Loucy (cell line): ENCODE data around the gene GREB1L.

ENCODE experiments used
- EZH2phosphoT487 ChIP-seq: fragments of 200-600 bp; IDR thresholded peaks from 2 replicates; pipeline ENCODE4 v1.6.1; 2018; ENCODE audit warnings: antibody characterized with exemption, mild to moderate bottlenecking, moderate library complexity, borderline replicate concordance
- TF ChIP-seq, protein P1 (sequence below): fragments of 200-600 bp; sonication (generic); conservative IDR thresholded peaks from 2 replicates; pipeline ENCODE4 v1.5.1; 2014; ENCODE audit warnings: mild to moderate bottlenecking, antibody characterized with exemption, low read length

DNA sequence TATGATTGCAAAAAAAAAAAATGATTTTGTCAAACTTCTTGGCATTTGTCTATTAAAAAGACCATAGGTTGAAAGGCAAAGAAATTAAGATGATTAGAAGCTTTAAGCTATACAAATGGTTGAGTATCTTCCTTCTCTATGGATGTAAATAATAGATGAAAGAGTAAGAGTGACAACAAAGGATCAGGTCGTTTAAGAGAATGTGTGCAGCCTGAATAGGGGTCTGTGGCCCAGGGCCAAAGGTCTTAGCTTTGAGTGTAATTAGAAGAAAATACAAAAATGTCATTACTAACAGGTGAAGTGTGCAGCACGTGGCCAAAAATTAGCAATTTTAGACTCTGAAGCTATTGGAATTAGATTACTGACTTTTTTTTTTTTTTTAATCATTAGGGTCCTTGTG, 122.4 kb downstream of the GREB1L start:
- TF ChIP-seq, protein P1, sequence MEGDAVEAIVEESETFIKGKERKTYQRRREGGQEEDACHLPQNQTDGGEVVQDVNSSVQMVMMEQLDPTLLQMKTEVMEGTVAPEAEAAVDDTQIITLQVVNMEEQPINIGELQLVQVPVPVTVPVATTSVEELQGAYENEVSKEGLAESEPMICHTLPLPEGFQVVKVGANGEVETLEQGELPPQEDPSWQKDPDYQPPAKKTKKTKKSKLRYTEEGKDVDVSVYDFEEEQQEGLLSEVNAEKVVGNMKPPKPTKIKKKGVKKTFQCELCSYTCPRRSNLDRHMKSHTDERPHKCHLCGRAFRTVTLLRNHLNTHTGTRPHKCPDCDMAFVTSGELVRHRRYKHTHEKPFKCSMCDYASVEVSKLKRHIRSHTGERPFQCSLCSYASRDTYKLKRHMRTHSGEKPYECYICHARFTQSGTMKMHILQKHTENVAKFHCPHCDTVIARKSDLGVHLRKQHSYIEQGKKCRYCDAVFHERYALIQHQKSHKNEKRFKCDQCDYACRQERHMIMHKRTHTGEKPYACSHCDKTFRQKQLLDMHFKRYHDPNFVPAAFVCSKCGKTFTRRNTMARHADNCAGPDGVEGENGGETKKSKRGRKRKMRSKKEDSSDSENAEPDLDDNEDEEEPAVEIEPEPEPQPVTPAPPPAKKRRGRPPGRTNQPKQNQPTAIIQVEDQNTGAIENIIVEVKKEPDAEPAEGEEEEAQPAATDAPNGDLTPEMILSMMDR = no peak
- TF ChIP-seq EZH2phosphoT487 = no peak
